OCI-LY1 (cell line): ENCODE measurements around the gene VMP1.
"Not testable (repeated sequence)": the region's sequence is repeated elsewhere in the genome, so short reads cannot be mapped to it uniquely, and the experiment has no call there.

ENCODE experiments used
- H2AFZ ChIP-seq: fragments of 200-600 bp; sonication (generic), shearing (Covaris generic); 2 replicates; pipeline ENCODE4 v1.6.0; 2014; ENCODE audit warnings: antibody characterized with exemption, mild to moderate bottlenecking, low read length
- H3F3A ChIP-seq: fragments of 200-600 bp; sonication (generic), shearing (Covaris generic); 2 replicates; pipeline ENCODE4 v1.6.0; 2014; ENCODE audit warnings: mild to moderate bottlenecking, antibody characterized with exemption, low read length, moderate library complexity; ENCODE audit not compliant: insufficient read depth
- H3K27ac ChIP-seq: fragments of 200-600 bp; sonication (generic); 2 replicates; pipeline ENCODE4 v1.5.1; 2014; ENCODE audit warnings: low read length, mixed run types, mild to moderate bottlenecking, low read depth; ENCODE audit not compliant: poor library complexity, severe bottlenecking
- H3K27me3 ChIP-seq: fragments of 200-600 bp; sonication (generic); 2 replicates; pipeline ENCODE4 v1.6.0; 2014; ENCODE audit warnings: antibody characterized with exemption, mild to moderate bottlenecking, low read length, moderate library complexity; ENCODE audit not compliant: insufficient read depth
- H3K36me3 ChIP-seq: fragments of 200-600 bp; sonication (generic); 2 replicates; pipeline ENCODE4 v1.6.1; 2014; ENCODE audit warnings: mild to moderate bottlenecking, antibody characterized with exemption, low read length, moderate library complexity, mixed read lengths; ENCODE audit not compliant: insufficient read depth
- H3K4me1 ChIP-seq: fragments of 200-600 bp; sonication (generic); 2 replicates; pipeline ENCODE4 v1.5.1; 2014; ENCODE audit warnings: mild to moderate bottlenecking, low read length, moderate library complexity; ENCODE audit not compliant: insufficient read depth, severe bottlenecking
- H3K4me2 ChIP-seq: fragments of 200-600 bp; sonication (generic), shearing (Covaris generic); 2 replicates; pipeline ENCODE4 v1.6.1; 2014; ENCODE audit warnings: low read length
- H3K4me3 ChIP-seq: fragments of 200-600 bp; sonication (generic); 2 replicates; pipeline ENCODE4 v1.5.1; 2014; ENCODE audit warnings: low read length, low read depth, mild to moderate bottlenecking, mixed read lengths; ENCODE audit not compliant: poor library complexity, severe bottlenecking
- H3K79me2 ChIP-seq: fragments of 200-600 bp; shearing (Covaris generic); 2 replicates; pipeline ENCODE4 v1.6.1; 2016; ENCODE audit warnings: mixed run types, low read length, mixed read lengths; ENCODE audit not compliant: insufficient read depth
- H3K9ac ChIP-seq: fragments of 200-600 bp; sonication (generic), shearing (Covaris generic); 2 replicates; pipeline ENCODE4 v1.6.1; 2014; ENCODE audit warnings: mild to moderate bottlenecking, low read length, mixed read lengths
- H3K9me2 ChIP-seq: fragments of 200-600 bp; sonication (generic), shearing (Covaris generic); 2 replicates; pipeline ENCODE4 v1.6.1; 2014; ENCODE audit warnings: low read depth, mild to moderate bottlenecking, low read length, mixed read lengths
- H3K9me3 ChIP-seq: fragments of 200-600 bp; shearing (Covaris generic); 2 replicates; pipeline ENCODE4 v1.6.1; 2014; ENCODE audit warnings: low read length, mixed read lengths
- H4K20me1 ChIP-seq: fragments of 200-600 bp; sonication (generic), shearing (Covaris generic); 2 replicates; pipeline ENCODE4 v1.6.0; 2016; ENCODE audit warnings: mild to moderate bottlenecking, low read length; ENCODE audit not compliant: insufficient read depth
- CTCF ChIP-seq: fragments of 200-600 bp; sonication (generic), shearing (Covaris generic); IDR thresholded peaks from 2 replicates; pipeline ENCODE4 v1.5.1; 2017; ENCODE audit warnings: mild to moderate bottlenecking, antibody characterized with exemption, low read length, moderate library complexity, mixed read lengths
- EZH2 ChIP-seq: fragments of 200-600 bp; sonication (generic), shearing (Covaris generic); IDR thresholded peaks from 2 replicates; pipeline ENCODE4 v1.8.0; 2017; ENCODE audit warnings: borderline replicate concordance, mixed run types, mild to moderate bottlenecking, antibody characterized with exemption, low read length, moderate library complexity, mixed read lengths

VMP1 gene

GRCh38 chr17:59846394-59847165, 139.1 kb downstream of the VMP1 start:
- Histone ChIP-seq H3K4me2 (peak overlapping the region; percentile 35; the same call in 1 of the 2 replicates), H4K20me1 (no peaks in the 10 kb centered on the region), H3K4me3 (no peak overlapping the region), H3K9me2 (no peaks in the 10 kb centered on the region), H3K79me2 (no peaks in the 10 kb centered on the region), H3K27ac (peak overlapping the region; percentile 89), H3K27me3 (no peaks in the 10 kb centered on the region), H3K9me3 (no peaks in the 10 kb centered on the region), H3K4me1 (peaks cover 49% of the 10 kb centered on the region), H2AFZ (no peak overlapping the region), H3F3A (peaks cover 4% of the 10 kb centered on the region; the same call in 1 of the 2 replicates), H3K9ac (no peak overlapping the region), H3K36me3 (no peaks in the 10 kb centered on the region)
- TF ChIP-seq CTCF: no peak
- no peak for TF ChIP-seq EZH2

- H3K79me2 ChIP-seq: no peaks in the 10 kb centered on the region
- H3K9me2 ChIP-seq: no peaks in the 10 kb centered on the region
- no peak overlapping the region for H3K9ac ChIP-seq
- peaks cover 56% of the 10 kb centered on the region for H3K4me1 ChIP-seq
- no peaks in the 10 kb centered on the region for H4K20me1 ChIP-seq
- no peaks in the 10 kb centered on the region for H3K9me3 ChIP-seq
- no peak overlapping the region for H2AFZ ChIP-seq
- no peak overlapping the region for H3K4me3 ChIP-seq
- peaks cover 4% of the 10 kb centered on the region; the same call in 1 of the 2 replicates for H3F3A ChIP-seq
- no peaks in the 10 kb centered on the region for H3K36me3 ChIP-seq
- no peak overlapping the region for H3K4me2 ChIP-seq
- H3K27ac ChIP-seq: no peak overlapping the region
- H3K27me3 ChIP-seq: no peaks in the 10 kb centered on the region
- TF ChIP-seq CTCF (no peak), EZH2 (no peak)
Measured at GRCh38 chr17:59848385-59848668, 140.9 kb downstream of the VMP1 start.

DNA sequence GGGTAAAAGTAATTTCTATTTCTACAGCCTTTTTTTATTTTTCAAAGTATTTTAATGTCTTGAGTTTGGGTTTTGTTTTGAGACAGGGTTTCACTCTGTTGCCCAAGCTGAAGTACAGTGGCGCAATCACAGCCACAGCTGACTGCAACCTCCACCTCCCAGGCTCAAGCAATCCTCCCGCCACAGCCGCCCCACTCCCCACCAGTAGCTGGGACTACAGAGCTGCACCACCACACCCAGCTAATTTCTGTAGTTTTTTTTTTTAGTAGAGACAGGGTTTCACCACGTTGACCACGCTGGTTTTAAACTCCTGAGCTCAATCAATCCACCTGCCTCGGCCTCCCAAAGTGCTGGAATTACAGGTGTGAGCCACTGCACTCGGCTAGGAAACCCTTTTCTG, 141.3 kb downstream of the VMP1 start:
- Histone ChIP-seq H3K36me3 (no peaks in the 10 kb centered on the region), H3K4me1 (peaks cover 60% of the 10 kb centered on the region), H3K27me3 (no peaks in the 10 kb centered on the region), H3K9ac (no peak overlapping the region), H3K9me2 (no peaks in the 10 kb centered on the region), H3K4me3 (no peak overlapping the region), H3K9me3 (no peaks in the 10 kb centered on the region), H3F3A (peaks cover 4% of the 10 kb centered on the region; the same call in 1 of the 2 replicates), H2AFZ (no peak overlapping the region), H3K79me2 (no peaks in the 10 kb centered on the region), H3K27ac (no peak overlapping the region), H3K4me2 (no peak overlapping the region), H4K20me1 (no peaks in the 10 kb centered on the region)
- no peak for TF ChIP-seq EZH2
- no peak for TF ChIP-seq CTCF

DNA sequence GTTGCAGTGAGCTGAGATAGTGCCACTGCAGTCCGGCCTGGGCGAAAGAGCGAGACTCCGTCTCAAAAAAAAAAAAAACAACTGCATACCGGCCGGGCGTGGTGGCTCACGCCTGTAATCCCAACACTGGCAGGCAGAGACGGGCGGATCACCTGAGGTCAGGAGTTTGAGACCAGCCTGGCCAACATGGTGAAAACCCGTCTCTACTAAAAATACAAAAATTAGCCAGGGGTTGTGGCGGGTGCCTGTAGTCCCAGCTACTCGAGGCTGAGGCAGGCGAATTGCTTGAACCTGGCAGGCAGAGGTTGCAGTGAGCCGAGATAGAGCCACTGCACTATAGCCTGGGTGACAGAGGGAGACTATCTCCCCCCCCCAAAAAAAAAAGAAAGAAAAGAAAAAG, 142.9 kb downstream of the VMP1 start:
- peaks cover 56% of the 10 kb centered on the region for H3K4me1 ChIP-seq
- H3F3A ChIP-seq: not testable (repeated sequence)

More for the DNA sequence above, 142.9 kb downstream of the VMP1 start:
- H3K36me3 ChIP-seq, H3K79me2 ChIP-seq, H3K9me3 ChIP-seq, H3K9me2 ChIP-seq, H2AFZ ChIP-seq, H3K27ac ChIP-seq, H4K20me1 ChIP-seq, H3K4me3 ChIP-seq, H3K27me3 ChIP-seq, H3K4me2 ChIP-seq, H3K9ac ChIP-seq: not testable (repeated sequence)
